H9 (cell line): Measurements from ENCODE around the gene MPG. TPM values are rescaled to one million over a fixed set of nuclear protein-coding genes. Genes with fewer than 3 reads are reported as not detected.

Source experiments
- DNase-seq: peaks from one replicate; pipeline ENCODE4 v3.0.0-alpha.2; 2017
- H2AFZ ChIP-seq: one replicate; pipeline ENCODE4 v1.6.1; 2013; ENCODE audit warnings: mild to moderate bottlenecking, low read length, control low read depth, moderate library complexity
- H2AK5ac ChIP-seq: 2 replicates; pipeline ENCODE4 v1.6.1; 2013; ENCODE audit warnings: low read length, control low read depth, mixed read lengths; ENCODE audit not compliant: insufficient read length
- H2BK120ac ChIP-seq: one replicate; pipeline ENCODE4 v1.6.1; 2013; ENCODE audit warnings: low read depth, mild to moderate bottlenecking, low read length, control low read depth, inconsistent platforms; ENCODE audit not compliant: poor library complexity, severe bottlenecking
- H2BK12ac ChIP-seq: 2 replicates; pipeline ENCODE4 v1.6.1; 2013; ENCODE audit warnings: low read length, control low read depth, mixed read lengths, low read depth; ENCODE audit not compliant: insufficient read length
- H2BK15ac ChIP-seq: 2 replicates; pipeline ENCODE4 v1.6.1; 2013; ENCODE audit warnings: low read depth, low read length, control low read depth
- H2BK20ac ChIP-seq: one replicate; pipeline ENCODE4 v1.6.1; 2013; ENCODE audit warnings: low read depth, mild to moderate bottlenecking, low read length, control low read depth, inconsistent platforms; ENCODE audit not compliant: poor library complexity, severe bottlenecking
- H2BK5ac ChIP-seq: 2 replicates; pipeline ENCODE4 v1.6.1; 2013; ENCODE audit warnings: low read length, control low read depth, mixed read lengths; ENCODE audit not compliant: insufficient read length
- H3K14ac ChIP-seq: 2 replicates; pipeline ENCODE4 v1.6.1; 2013; ENCODE audit warnings: low read length, control low read depth; ENCODE audit not compliant: insufficient read depth
- H3K18ac ChIP-seq: 2 replicates; pipeline ENCODE4 v1.6.1; 2013; ENCODE audit warnings: low read depth, mild to moderate bottlenecking, mixed read lengths, low read length, control low read depth; ENCODE audit not compliant: insufficient read length
- H3K23ac ChIP-seq: 2 replicates; pipeline ENCODE4 v1.6.1; 2013; ENCODE audit warnings: low read length, control low read depth, mixed read lengths, low read depth; ENCODE audit not compliant: insufficient read length
- H3K23me2 ChIP-seq: 2 replicates; pipeline ENCODE4 v1.6.1; 2013; ENCODE audit warnings: low read depth, mild to moderate bottlenecking, mixed read lengths, low read length, control low read depth; ENCODE audit not compliant: insufficient read length, poor library complexity, severe bottlenecking
- H3K27ac ChIP-seq: 2 replicates; pipeline ENCODE4 v1.5.1; 2013; ENCODE audit warnings: low read length, control low read depth, mixed read lengths, low read depth; ENCODE audit not compliant: insufficient read length
- H3K27me3 ChIP-seq: 2 replicates; pipeline ENCODE4 v1.6.1; 2013; ENCODE audit warnings: low read length, control low read depth, inconsistent platforms; ENCODE audit not compliant: insufficient read depth
- H3K4ac ChIP-seq: 2 replicates; pipeline ENCODE4 v1.6.1; 2013; ENCODE audit warnings: low read depth, mild to moderate bottlenecking, control low read depth, inconsistent platforms, low read length, moderate library complexity
- H3K4me1 ChIP-seq: 2 replicates; pipeline ENCODE4 v1.6.1; 2013; ENCODE audit warnings: low read length, control low read depth, inconsistent platforms; ENCODE audit not compliant: insufficient read depth
- H3K4me2 ChIP-seq: 2 replicates; pipeline ENCODE4 v1.6.1; 2013; ENCODE audit warnings: low read length, control low read depth, mixed read lengths; ENCODE audit not compliant: insufficient read length, insufficient read depth
- H3K56ac ChIP-seq: 2 replicates; pipeline ENCODE4 v1.6.1; 2013; ENCODE audit warnings: low read depth, mild to moderate bottlenecking, mixed read lengths, low read length, control low read depth; ENCODE audit not compliant: insufficient read length
- H3K79me1 ChIP-seq: 2 replicates; pipeline ENCODE4 v1.6.1; 2013; ENCODE audit warnings: low read depth, mild to moderate bottlenecking, moderate library complexity, low read length, control low read depth, inconsistent platforms; ENCODE audit not compliant: insufficient read depth, poor library complexity, severe bottlenecking
- H3K79me2 ChIP-seq: 2 replicates; pipeline ENCODE4 v1.6.1; 2013; ENCODE audit warnings: low read length, control low read depth, inconsistent platforms; ENCODE audit not compliant: insufficient read depth
- H3K9ac ChIP-seq: 2 replicates; pipeline ENCODE4 v1.6.1; 2013; ENCODE audit warnings: low read length, control low read depth, mixed read lengths; ENCODE audit not compliant: insufficient read length; ENCODE audit errors: extremely low read depth
- H3K9me3 ChIP-seq: one replicate; pipeline ENCODE4 v1.6.1; 2013; ENCODE audit warnings: low read depth, low read length, inconsistent platforms; ENCODE audit not compliant: control insufficient read depth
- H3T11ph ChIP-seq: one replicate; pipeline ENCODE4 v1.6.1; 2013; ENCODE audit warnings: mild to moderate bottlenecking, low read length, control low read depth, inconsistent platforms
- H4K20me1 ChIP-seq: one replicate; pipeline ENCODE4 v1.6.1; 2013; ENCODE audit not compliant: control insufficient read depth, insufficient read length, insufficient read depth
- H4K5ac ChIP-seq: 2 replicates; pipeline ENCODE4 v1.6.1; 2013; ENCODE audit warnings: low read depth, mild to moderate bottlenecking, mixed read lengths, low read length, control low read depth; ENCODE audit not compliant: insufficient read length
- H4K8ac ChIP-seq: replicated peaks from 2 replicates; pipeline ENCODE4 v1.6.1; 2013; ENCODE audit warnings: low read length, control low read depth, mixed read lengths, low read depth; ENCODE audit not compliant: insufficient read length
- H4K91ac ChIP-seq: 2 replicates; pipeline ENCODE4 v1.6.1; 2013; ENCODE audit warnings: low read depth, mild to moderate bottlenecking, moderate library complexity, mixed read lengths, low read length, control low read depth; ENCODE audit not compliant: insufficient read length
- H3K27ac Mint-ChIP-seq, 3 experiments: 2 replicates in 2 of 3; 3 replicates in 1 of 3; pipeline ENCODE4 v1.8.0; 2020 to 2021; ENCODE audit warnings: mixed read lengths in 3 of 3, mild to moderate bottlenecking in 1 of 3, moderate library complexity in 1 of 3
- H3K27me3 Mint-ChIP-seq: 2 replicates; pipeline ENCODE4 v1.8.0; 2021; ENCODE audit warnings: low read depth, mild to moderate bottlenecking, moderate library complexity, mixed read lengths
- H3K36me3 Mint-ChIP-seq, 3 experiments: 2 replicates in 2 of 3; 3 replicates in 1 of 3; pipeline ENCODE4 v1.8.0; 2020 to 2021; ENCODE audit warnings: low read depth in 3 of 3, mixed read lengths in 3 of 3; ENCODE audit not compliant: insufficient read depth in 1 of 3
- H3K4me1 Mint-ChIP-seq, 2 experiments: 2 replicates each; pipeline ENCODE4 v1.8.0; 2020; ENCODE audit warnings: mixed read lengths in 2 of 2
- H3K4me3 Mint-ChIP-seq, 2 experiments: 2 replicates in 1 of 2; 3 replicates in 1 of 2; pipeline ENCODE4 v1.8.0; 2020 to 2021; ENCODE audit warnings: mild to moderate bottlenecking in 2 of 2, mixed read lengths in 2 of 2, moderate library complexity in 1 of 2
- H3K9me3 Mint-ChIP-seq, 2 experiments: 2 replicates in 1 of 2; 3 replicates in 1 of 2; pipeline ENCODE4 v1.8.0; 2020; ENCODE audit warnings: mild to moderate bottlenecking in 2 of 2, mixed read lengths in 2 of 2, moderate library complexity in 1 of 2
- CTCF ChIP-seq: fragments of 200-600 bp; sonication (generic); conservative IDR thresholded peaks from 3 replicates; pipeline ENCODE4 v1.8.0; 2021; ENCODE audit warnings: antibody characterized with exemption, mild to moderate bottlenecking
- WGBS: extraction: QIAGEN DNeasy Blood & Tissue Kit; methylation state at CpG from one replicate; pipeline ENCODE4 v1.1.7; 2013; ENCODE audit warnings: missing lambda C conversion rate, low lambda C conversion rate, mixed read lengths; ENCODE audit not compliant: insufficient read length; ENCODE audit errors: extremely low coverage; 5-methylcytosine and 5-hydroxymethylcytosine counted together
- total RNA-seq: library from RNA; stranded (reverse); gene quantifications from 2 replicates; pipeline ENCODE4 v1.2.1, GENCODE V29; 2021

Gene MPG
- total RNA-seq, 1 experiment from 2014 or later, result 39.1 TPM

DNA sequence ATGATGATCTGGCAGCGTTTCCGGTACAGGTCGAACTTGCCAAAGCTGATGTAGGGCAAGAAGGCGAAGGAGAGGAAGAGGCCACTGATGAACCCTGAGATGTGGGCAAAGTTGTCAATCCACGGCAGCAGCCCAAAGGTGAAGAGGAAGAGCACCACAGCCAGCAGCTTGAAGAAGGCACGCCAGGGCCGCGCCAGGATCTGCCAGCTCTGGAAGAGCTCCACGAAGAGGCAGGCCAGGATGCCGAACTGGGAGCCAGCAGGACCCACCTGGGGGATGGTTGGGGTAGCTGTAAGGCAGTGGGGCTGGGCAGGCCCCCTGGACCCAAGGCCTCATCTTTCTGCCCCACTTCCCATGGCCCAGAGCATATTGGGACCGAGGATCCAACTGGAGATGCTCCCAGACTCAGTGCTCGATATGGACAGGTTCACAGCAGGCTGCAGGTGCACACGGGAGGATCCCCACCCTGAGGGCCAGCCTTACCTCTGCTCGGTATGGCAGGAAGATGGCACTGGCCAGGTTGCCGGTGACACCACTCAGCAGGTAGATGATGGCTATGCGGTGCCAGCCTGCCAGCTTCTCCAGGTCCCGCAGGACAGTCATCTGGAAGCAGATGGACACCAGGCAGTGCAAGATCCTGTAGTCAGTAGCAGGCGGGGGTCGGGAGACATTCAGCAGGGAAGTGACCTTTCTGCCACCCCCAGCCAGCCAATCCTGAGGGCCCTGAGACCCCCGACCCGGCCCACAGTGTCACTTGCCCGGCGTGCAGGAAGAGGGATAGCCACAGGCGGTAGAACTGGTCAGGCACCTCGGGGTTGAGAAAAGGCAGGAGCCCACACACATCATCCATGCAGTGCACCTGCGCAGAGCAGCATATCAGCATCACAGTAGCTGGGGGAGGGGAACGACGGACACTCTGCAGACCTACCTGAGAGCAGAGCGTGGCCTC, 19.3 kb upstream of the MPG start:
- H3K27me3 ChIP-seq, result no peaks in the 10 kb centered on the region
- no peaks in the 10 kb centered on the region for H3K9me3 ChIP-seq
- no peak overlapping the region for H3K9ac ChIP-seq
- H3K4ac ChIP-seq, result no peak overlapping the region
- no peak overlapping the region for H2AFZ ChIP-seq
- H3K4me1 Mint-ChIP-seq, result peaks cover 0 to 6% of the 10 kb centered on the region in 2 experiments; a peak in 1 of 4 replicates
- H4K20me1 ChIP-seq, result no peaks in the 10 kb centered on the region
- H2BK5ac ChIP-seq, result no peak overlapping the region
- no peak overlapping the region for H3K23ac ChIP-seq
- H3K18ac ChIP-seq, result no peak overlapping the region
- no peak overlapping the region for H3K27ac ChIP-seq
- no peak overlapping the region for H3K4me2 ChIP-seq
- no CpG with 5 or more reads among the region's 29 CpGs for WGBS
- H3K4me3 Mint-ChIP-seq, result no peak overlapping the region; a peak in 1 of 5 replicates
- no peak overlapping the region for H3K14ac ChIP-seq
- no peaks in the 10 kb centered on the region for H3K9me3 Mint-ChIP-seq
- no peak overlapping the region; a peak in 2 of 7 replicates for H3K27ac Mint-ChIP-seq
- H2BK120ac ChIP-seq, result no peak overlapping the region
- no peak overlapping the region for H4K8ac ChIP-seq
- H3K79me2 ChIP-seq, result no peaks in the 10 kb centered on the region
- no peak overlapping the region for H2BK12ac ChIP-seq
- no peak overlapping the region for H4K5ac ChIP-seq
- peaks cover 1% of the 10 kb centered on the region; the same call in 1 of the 2 replicates for H3K27me3 Mint-ChIP-seq
- no peaks in the 10 kb centered on the region for H3K79me1 ChIP-seq
- no peak for DNase-seq
- H2BK15ac ChIP-seq, result no peak overlapping the region
- no peak overlapping the region for H2BK20ac ChIP-seq
- TF ChIP-seq CTCF, result no peak
- H3K36me3 Mint-ChIP-seq, result peaks cover 22 to 69% (median 64%) of the 10 kb centered on the region in 3 experiments; a peak in 6 of 7 replicates
- H2AK5ac ChIP-seq, result no peak overlapping the region
- no peak overlapping the region for H4K91ac ChIP-seq
- no peaks in the 10 kb centered on the region for H3K4me1 ChIP-seq
- no peaks in the 10 kb centered on the region for H3K23me2 ChIP-seq
- no peak overlapping the region for H3T11ph ChIP-seq
- no peak overlapping the region for H3K56ac ChIP-seq
